Gastroesophageal sphincter (tissue), 4 donors: Measurements from ENCODE around the gene PTPN4. TPM values are rescaled to one million over a fixed set of nuclear protein-coding genes. Genes with fewer than 3 reads are reported as not detected.
A peak's percentile ranks its signal among the peaks of the same experiment; 100 is the strongest.

Experiments
- ATAC-seq: fragments of 150-250 bp; one replicate; pipeline ENCODE4 v1.9.1; 2016; ENCODE audit warnings: mild to moderate bottlenecking, moderate library complexity
- H3K27ac ChIP-seq, 4 donors: fragments of 200-600 bp; sonication (generic) in 3 of 4; 1 replicate in 3 of 4; 2 replicates in 1 of 4; pipeline ENCODE4 v1.5.1; 2016 to 2019
- H3K27me3 ChIP-seq: fragments of 200-600 bp; sonication (generic); one replicate; pipeline ENCODE4 v1.5.1; 2019
- H3K36me3 ChIP-seq, 2 donors: fragments of 200-600 bp; sonication (generic); one replicate each; pipeline ENCODE4 v1.5.1; 2019; ENCODE audit warnings: control low read depth in 1 of 2
- H3K4me1 ChIP-seq, 3 donors: fragments of 200-600 bp; sonication (generic); 1 replicate in 2 of 3; 2 replicates in 1 of 3; pipeline ENCODE4 v1.5.1; 2016 to 2019; ENCODE audit warnings: control low read depth in 2 of 3
- H3K4me3 ChIP-seq, 2 donors: fragments of 200-600 bp; sonication (generic); one replicate each; pipeline ENCODE4 v1.5.1; 2019; ENCODE audit warnings: mild to moderate bottlenecking in 1 of 2, moderate library complexity in 1 of 2
- H3K9me3 ChIP-seq, 3 donors: fragments of 200-600 bp; sonication (generic); one replicate each; pipeline ENCODE4 v1.5.1; 2017 to 2019; ENCODE audit warnings: control low read depth in 2 of 3
- CTCF ChIP-seq, 4 experiments: fragments of 200-600 bp in 2 of 4; fragments of 450-650 bp in 2 of 4; sonication (generic) in 1 of 4; IDR thresholded peaks; one replicate each; pipeline ENCODE4 v1.5.1; 2017 to 2019; ENCODE audit warnings: antibody characterized with exemption in 4 of 4, mild to moderate bottlenecking in 2 of 4, moderate library complexity in 2 of 4
- EP300 ChIP-seq: sonication (generic); formaldehyde crosslinking; IDR thresholded peaks from one replicate; pipeline ENCODE4 v1.6.1; 2017; ENCODE audit warnings: antibody characterized with exemption, mild to moderate bottlenecking
- POLR2A ChIP-seq, 2 donors: fragments of 450-650 bp; IDR thresholded peaks; one replicate each; pipeline ENCODE4 v1.6.1; 2017; ENCODE audit warnings: antibody characterized with exemption in 2 of 2, mild to moderate bottlenecking in 2 of 2, moderate library complexity in 1 of 2
- POLR2AphosphoS5 ChIP-seq: sonication (generic); formaldehyde crosslinking; IDR thresholded peaks from one replicate; pipeline ENCODE4 v1.6.1; 2017; ENCODE audit warnings: antibody characterized with exemption
- WGBS, 2 donors: methylation state at CpG; one replicate each; pipeline ENCODE4 v1.1.5; 2018; ENCODE audit warnings: low coverage in 1 of 2; 5-methylcytosine and 5-hydroxymethylcytosine counted together
- total RNA-seq, 4 donors: library from RNA; depleted of rRNA; stranded (reverse); fragments of >200 nt; gene quantifications; one replicate each; pipeline ENCODE4 v1.1.0, GENCODE V29; 2016

Gene PTPN4
- total RNA-seq, 4 donors from 2014 or later, result 15.6 to 50.1 (median 30.7) TPM

DNA sequence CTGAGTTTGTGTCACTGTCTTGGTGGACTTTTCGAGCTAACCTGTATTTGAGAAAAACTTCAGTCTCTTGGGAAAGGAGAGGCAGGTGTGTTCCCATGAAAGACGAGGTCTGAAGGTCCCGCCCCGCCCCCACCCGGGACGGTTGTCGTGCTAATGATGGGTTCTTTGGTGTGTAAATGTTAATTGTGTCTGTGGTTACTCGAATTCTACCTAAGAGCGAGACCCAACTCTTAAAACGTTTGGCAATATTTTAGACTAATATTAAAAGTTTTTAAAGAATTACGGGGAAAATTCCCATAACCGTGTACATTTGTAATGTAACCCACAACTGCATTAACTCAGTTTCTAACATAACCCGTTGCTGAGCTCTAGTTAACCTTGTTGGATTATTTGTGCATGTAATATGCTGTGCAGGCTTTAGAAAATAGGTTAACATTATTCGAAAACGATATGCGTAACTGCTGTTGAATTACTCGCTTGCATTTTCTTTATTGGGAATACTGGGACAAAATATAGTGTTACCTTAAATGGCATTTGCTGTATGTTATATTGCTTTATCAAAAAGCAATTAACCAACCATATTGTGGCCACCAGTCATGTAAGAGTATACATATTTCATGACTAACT lies 254.0 kb downstream of the PTPN4 start:
- H3K36me3 ChIP-seq, result no peaks in the 10 kb centered on the region
- peaks cover 0 to 30% (median 4%) of the 10 kb centered on the region in 3 donors for H3K4me1 ChIP-seq
- 16% methylated on average over 16 of the region's 17 CpGs for WGBS, 2 donors
- H3K4me3 ChIP-seq, result peak overlapping the region; percentile 65 to 96
- no peaks in the 10 kb centered on the region for H3K9me3 ChIP-seq
- peak overlapping the region; percentile 52 to 96 (median 86) for H3K27ac ChIP-seq
- no peak for ATAC-seq
- TF ChIP-seq POLR2A (IDR thresholded peaks at IDR 0.05), result no peak
- TF ChIP-seq EP300, result no peak
- no peak for TF ChIP-seq CTCF (IDR thresholded peaks at IDR 0.05)
- no peak for TF ChIP-seq POLR2AphosphoS5
- no peaks in the 10 kb centered on the region for H3K27me3 ChIP-seq

DNA sequence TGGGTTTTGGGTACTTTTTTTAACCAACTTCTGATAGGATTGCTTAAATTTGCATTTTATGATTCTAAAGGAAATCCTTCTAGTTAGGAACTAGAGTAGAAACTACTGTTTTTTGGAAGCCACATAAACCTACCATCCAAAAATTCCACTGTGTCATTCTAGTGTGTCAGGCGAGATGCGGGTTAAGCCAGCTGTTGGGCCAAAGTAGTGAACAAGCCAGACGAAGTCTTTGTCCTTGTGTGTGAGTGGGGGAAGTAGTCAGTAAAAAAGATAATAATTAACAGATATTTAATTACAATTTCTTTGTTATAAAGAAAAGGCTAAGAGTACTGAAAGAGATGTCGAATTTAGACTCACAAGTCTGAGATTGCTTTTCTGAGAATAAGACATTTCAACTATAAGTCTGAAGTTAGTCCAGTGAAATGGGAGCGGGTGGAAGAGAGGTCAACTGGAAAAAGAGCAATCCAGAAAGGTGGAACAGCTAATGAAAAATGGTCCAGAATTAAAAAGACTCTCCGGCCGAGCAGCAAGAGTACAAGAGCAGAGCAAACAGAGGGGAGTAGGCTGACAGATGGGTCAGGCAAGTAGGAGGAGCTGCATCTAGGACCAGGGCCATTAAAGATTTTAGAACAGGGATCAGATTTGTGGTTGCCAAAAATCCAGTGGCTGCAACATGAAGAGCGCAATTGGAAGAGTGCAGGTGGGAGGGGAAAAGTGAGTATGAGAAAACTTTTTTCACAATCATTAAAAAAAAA lies 254.7 kb downstream of the PTPN4 start:
- Histone ChIP-seq H3K9me3 (no peaks in the 10 kb centered on the region), H3K27ac (peak overlapping the region in 2 of 4 donors; percentile 14 to 94), H3K27me3 (no peaks in the 10 kb centered on the region), H3K4me1 (peaks cover 0 to 30% (median 4%) of the 10 kb centered on the region in 3 donors), H3K4me3 (peak overlapping the region in 1 of 2 donors; percentile 96), H3K36me3 (no peaks in the 10 kb centered on the region)
- TF ChIP-seq POLR2A (IDR thresholded peaks at IDR 0.05) (no peak), CTCF (IDR thresholded peaks at IDR 0.05) (no peak), POLR2AphosphoS5 (no peak), EP300 (no peak)
- 53 to 64% methylated on average over 8 of the region's 8 CpGs for WGBS, 2 donors
- no peak for ATAC-seq

DNA sequence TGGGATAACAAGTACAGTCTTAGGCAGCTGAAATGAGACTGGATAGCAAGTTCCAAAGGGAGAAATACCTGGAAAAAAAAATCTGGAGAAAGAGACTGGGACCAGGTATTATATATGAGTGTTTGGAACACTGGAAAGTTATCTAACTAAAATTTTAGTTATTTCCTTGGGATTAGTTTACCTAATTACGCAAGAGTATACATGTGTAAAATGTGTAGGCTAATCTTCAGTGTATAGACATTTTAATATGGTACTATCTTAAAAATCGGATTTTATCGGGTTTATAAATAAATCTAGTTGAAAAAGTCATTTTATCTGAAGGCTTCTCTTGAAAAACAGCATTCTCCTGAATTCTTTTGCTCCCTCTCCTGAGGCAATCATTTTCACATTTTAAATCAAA lies 257.1 kb downstream of the PTPN4 start:
- 88 to 100% methylated on average over 3 of the region's 3 CpGs for WGBS, 2 donors
- no peak for ATAC-seq
- Histone ChIP-seq H3K27ac (no peak overlapping the region), H3K4me1 (peaks cover 0 to 28% (median 4%) of the 10 kb centered on the region in 3 donors), H3K4me3 (no peak overlapping the region), H3K27me3 (no peaks in the 10 kb centered on the region), H3K36me3 (peaks cover 0 to 14% of the 10 kb centered on the region in 2 donors), H3K9me3 (no peaks in the 10 kb centered on the region)
- TF ChIP-seq CTCF (IDR thresholded peaks at IDR 0.05), result no peak
- TF ChIP-seq POLR2A (IDR thresholded peaks at IDR 0.05), result no peak
- no peak for TF ChIP-seq EP300
- TF ChIP-seq POLR2AphosphoS5, result no peak

DNA sequence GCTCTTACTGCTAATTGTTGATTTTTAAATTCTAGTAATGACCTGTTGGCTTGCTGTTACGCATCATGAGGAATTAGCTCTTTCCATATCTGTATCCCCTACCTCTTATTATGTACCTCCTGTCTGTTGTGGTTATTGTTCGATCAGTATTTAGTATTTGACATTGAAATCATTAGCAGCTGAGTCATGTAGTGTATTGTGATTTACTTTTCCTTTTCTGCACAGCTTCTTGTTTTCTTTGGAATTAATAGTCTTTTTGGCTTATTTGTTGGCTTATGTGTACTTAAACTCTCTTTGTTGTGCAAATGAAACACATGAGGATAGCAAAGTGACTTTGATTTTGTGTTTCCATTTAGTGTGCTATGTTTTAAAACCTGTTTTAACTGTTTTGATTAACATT lies 257.5 kb downstream of the PTPN4 start:
- ATAC-seq, result no peak
- H3K4me3 ChIP-seq, result no peak overlapping the region
- H3K27ac ChIP-seq, result no peak overlapping the region
- no peaks in the 10 kb centered on the region for H3K27me3 ChIP-seq
- 82 to 95% methylated on average over 2 of the region's 2 CpGs for WGBS, 2 donors
- H3K36me3 ChIP-seq, result peaks cover 0 to 14% of the 10 kb centered on the region in 2 donors
- H3K4me1 ChIP-seq, result peaks cover 0 to 24% (median under 1%) of the 10 kb centered on the region in 3 donors
- TF ChIP-seq POLR2A (IDR thresholded peaks at IDR 0.05) (no peak), POLR2AphosphoS5 (no peak), EP300 (no peak)
- no peaks in the 10 kb centered on the region for H3K9me3 ChIP-seq

DNA sequence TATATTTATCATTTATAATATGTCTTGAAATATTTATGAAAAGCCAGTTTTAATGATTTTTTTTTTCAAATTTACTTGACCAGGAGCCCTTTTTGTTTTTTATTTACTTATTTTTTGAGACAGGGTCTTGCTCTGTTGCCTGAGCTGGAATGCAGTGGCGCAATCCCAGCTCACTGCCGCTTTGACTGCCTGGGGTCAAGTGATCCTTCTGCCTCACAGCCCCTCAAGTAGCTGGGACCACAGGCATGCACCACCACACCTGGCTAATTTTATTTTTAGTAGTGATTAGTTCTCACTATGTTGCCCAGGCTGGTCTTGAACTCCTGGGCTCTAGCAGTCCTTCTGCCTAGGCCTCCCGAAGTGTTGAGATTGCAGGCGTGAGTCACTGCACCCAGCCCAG lies 258.8 kb downstream of the PTPN4 start:
- WGBS, 2 donors, result 92 to 100% methylated on average over 4 of the region's 4 CpGs
- ATAC-seq, result no peak
- H3K36me3 ChIP-seq, result peaks cover 0 to 14% of the 10 kb centered on the region in 2 donors

More for the DNA sequence above, 258.8 kb downstream of the PTPN4 start:
- no peak for TF ChIP-seq POLR2AphosphoS5
- no peak for TF ChIP-seq CTCF (IDR thresholded peaks at IDR 0.05)
- no peak for TF ChIP-seq EP300
- TF ChIP-seq POLR2A (IDR thresholded peaks at IDR 0.05), result no peak
- no peak overlapping the region for H3K4me3 ChIP-seq
- H3K27me3 ChIP-seq, result no peaks in the 10 kb centered on the region
- H3K4me1 ChIP-seq, result peaks cover 0 to 20% (median 0%) of the 10 kb centered on the region in 3 donors
- peaks cover 0 to 3% (median 0%) of the 10 kb centered on the region in 3 donors for H3K9me3 ChIP-seq
- H3K27ac ChIP-seq, result no peak overlapping the region
